HG03045 (cell line): ENCODE measurements around the gene TFEB.

Source experiments
- ATAC-seq: cut with Tn5 transposase; IDR thresholded peaks from one replicate; pipeline ENCODE4 v1.9.1; 2021; ENCODE audit warnings: mild to moderate bottlenecking, moderate library complexity; ENCODE audit not compliant: unreplicated experiment

TFEB gene

GRCh38 chr6:41735427-41736185 lies at the start of gene TFEB:
Gene TFEB, minus strand, starts transcription at chr6:41735608. Its CDS starts 44,395 bp downstream, at chr6:41691213.
- ATAC-seq: peak; percentile 47

- ATAC-seq: no peak
These were observed 49.3 kb upstream of the TFEB start for GRCh38 chr6:41784581-41785171.

DNA sequence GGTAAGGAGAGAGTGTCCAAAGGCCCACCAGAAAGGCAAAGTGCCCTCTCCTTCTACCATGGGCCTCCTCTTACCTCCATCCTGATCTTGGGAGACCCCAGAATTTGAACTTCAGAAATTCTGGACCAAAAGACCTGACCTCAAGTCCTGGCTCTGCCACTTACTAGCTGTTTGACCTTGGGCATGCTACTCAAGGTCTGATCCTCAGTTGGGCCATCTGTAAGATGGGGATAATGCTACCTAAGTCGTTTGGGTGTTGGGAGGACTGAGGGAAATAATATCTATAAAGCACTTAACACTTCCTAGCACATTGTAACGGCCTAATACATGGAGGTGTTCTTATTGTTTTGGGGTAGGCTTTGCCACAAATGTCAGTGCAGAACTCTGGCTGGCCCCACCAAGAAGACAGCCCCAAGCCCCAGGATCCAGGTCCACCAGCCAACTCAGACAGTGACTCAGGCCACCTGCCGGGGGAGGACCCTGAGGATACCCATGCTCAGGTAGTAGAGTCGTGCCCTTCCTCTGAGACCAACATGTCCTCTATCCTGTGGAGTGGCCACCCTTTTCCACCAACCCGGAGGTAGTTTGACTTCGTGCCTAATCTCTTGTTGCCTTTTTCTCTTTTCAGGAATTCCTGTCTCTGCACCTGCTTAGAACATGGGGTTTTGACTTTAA lies 47.8 kb upstream of the TFEB start:
- ATAC-seq: no peak

DNA sequence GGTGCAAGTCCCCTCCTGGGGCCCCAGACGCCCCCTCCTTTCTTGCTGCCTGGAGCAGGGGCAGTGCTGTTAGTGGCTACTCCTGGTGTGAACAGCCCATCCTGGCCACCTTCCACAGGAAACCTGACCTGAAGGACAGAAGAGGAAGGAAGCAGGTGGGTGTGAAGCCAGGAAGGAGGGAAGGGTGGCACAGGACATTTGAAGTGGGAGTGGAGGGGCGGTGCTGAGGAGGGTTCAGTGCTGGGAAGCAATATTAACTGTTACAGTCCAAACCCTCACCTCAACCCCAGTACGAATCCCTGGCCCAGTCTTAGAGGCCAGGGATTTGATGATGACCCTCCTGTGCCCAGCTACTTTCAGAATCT lies 45.9 kb upstream of the TFEB start:
- no peak for ATAC-seq

GRCh38 chr6:41780551-41781365 lies 45.4 kb upstream of the TFEB start, which contains the start of gene PRICKLE4:
Gene PRICKLE4, plus strand, starts transcription at chr6:41780782. Its CDS starts 2,692 bp downstream, at chr6:41783474.
- ATAC-seq: no peak

- peak; percentile 92 for ATAC-seq
These were observed 44.6 kb upstream of the TFEB start, which contains the start of gene FRS3 for GRCh38 chr6:41779788-41780550. Gene FRS3, minus strand, starts transcription at chr6:41779900. Its CDS starts 2,913 bp downstream, at chr6:41776987.

GRCh38 chr6:41779336-41779735 lies 43.9 kb upstream of the TFEB start:
- peak; percentile 19 for ATAC-seq

DNA sequence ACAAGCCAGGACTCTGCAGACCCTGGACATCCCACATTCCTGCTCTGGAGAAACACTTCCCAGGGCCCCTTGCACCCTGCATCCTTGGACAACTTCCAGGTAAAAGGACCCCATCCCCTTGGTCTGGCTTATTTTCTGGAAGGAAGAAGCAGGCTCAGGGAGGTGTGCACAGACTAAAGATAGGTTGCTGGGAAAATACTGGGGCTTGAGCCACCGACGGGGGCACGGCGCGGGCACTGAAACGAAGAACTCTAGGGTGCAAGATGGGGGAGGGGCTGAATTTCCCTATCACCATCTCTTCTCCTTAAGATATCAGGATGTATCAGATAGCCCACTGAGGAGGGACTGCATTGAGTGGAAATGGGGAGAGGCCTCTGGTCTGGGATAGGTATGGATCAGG lies 43.5 kb upstream of the TFEB start:
- no peak for ATAC-seq

DNA sequence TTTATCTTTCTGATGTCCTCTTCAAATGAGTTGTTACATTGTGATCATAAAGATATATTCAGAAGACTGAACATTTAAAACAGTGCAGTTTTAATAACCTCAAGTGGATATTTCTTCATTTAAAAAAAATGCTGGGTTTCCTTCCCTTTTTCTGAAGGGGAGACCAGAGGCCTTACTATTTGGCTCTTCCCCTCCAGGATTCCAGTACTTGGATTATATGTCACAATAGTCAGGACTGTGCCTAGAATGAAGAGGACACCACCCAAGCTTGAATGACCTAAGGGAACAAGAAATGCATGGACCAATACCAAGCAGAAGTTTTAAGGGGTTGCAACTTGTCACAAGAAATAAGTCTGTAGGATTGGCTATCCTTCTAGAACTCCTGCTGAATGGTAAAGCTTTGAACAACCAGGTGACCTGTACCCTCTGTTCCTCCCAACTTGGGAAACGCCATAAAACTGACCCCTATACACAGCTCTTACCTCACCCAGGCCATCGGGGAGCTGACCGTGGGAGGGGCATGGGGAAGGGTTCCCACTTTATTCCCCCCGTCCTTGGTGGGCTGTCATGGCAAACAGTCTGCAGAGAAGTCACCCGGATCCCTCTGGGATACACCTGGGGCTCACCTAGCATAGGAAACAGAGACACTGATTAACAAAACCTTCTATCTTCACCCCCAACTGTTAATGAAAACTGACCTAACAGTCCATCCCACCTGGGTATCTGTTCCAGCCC lies 42.3 kb upstream of the TFEB start:
- ATAC-seq: no peak

DNA sequence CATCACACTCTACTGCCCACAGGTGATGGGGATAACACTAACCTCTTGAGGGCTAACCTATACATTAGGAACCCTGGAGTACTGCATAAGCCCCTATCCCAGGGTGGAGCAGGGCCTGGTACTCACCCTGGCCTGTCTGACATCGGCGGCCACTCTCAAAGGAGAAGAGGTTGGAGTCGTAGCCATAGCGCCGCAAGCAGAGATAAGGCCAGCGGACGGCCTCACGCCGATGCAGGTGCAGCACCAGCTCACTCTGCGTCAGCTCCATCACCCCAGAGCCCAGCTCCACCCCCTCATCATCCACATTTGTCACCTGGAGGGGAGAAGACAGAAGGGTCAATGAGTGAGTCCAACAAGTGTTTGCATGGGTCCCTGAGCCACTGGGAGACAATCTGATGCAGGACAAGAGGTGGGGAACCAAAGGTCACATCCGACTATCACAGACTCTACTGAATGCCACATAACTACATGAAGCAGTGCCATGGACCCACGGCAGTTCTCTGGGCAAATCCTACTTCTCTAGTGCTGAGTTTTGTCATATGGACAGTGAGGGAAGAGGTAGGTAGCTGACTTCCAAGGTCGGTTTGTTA lies 40.0 kb upstream of the TFEB start:
- ATAC-seq: no peak

DNA sequence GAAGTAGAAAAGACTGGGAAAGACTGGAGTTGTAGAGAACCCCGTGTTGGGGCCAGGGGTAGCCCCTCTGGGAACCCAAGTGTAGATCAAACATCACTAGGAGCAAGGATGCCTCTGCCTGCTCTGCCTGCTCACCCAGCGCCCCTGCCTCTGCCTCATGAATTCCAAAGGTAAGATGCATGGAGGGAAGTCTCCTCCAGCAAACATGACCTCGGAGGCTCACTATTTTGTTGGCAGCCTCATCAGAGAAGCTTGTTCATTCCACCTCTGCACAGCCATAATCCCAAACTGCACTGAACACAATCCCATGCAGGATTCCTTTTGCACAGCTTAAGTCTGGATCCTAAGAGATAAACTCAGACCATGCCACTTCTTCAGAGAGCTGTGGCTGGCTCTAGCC lies 39.4 kb upstream of the TFEB start:
- no peak for ATAC-seq

GRCh38 chr6:41771058-41771983 lies 35.9 kb upstream of the TFEB start:
- ATAC-seq: no peak

- ATAC-seq: no peak
These were observed 35.1 kb upstream of the TFEB start for GRCh38 chr6:41770381-41771057.

DNA sequence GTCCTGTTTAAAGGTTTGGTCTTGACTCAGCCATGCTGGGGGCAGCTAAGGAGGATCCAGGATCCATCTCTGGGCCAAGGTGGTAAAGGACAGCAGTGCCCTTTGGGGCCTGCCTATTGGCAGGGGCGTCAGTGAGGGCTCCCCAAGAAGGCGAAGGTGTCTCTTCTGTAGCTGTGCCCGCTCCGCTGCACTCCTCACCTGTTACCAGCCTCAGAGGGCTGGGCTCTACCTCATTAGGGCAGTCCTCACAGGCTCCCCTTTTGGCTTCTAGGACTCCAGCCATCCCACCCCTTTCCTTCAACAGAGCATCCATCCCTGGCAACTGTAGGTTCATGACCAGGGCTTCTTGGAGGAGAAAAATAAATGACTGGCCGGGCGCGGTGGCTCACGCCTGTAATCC lies 34.0 kb upstream of the TFEB start:
- ATAC-seq: no peak

- no peak for ATAC-seq
These were observed 33.3 kb upstream of the TFEB start for GRCh38 chr6:41768545-41769308.

DNA sequence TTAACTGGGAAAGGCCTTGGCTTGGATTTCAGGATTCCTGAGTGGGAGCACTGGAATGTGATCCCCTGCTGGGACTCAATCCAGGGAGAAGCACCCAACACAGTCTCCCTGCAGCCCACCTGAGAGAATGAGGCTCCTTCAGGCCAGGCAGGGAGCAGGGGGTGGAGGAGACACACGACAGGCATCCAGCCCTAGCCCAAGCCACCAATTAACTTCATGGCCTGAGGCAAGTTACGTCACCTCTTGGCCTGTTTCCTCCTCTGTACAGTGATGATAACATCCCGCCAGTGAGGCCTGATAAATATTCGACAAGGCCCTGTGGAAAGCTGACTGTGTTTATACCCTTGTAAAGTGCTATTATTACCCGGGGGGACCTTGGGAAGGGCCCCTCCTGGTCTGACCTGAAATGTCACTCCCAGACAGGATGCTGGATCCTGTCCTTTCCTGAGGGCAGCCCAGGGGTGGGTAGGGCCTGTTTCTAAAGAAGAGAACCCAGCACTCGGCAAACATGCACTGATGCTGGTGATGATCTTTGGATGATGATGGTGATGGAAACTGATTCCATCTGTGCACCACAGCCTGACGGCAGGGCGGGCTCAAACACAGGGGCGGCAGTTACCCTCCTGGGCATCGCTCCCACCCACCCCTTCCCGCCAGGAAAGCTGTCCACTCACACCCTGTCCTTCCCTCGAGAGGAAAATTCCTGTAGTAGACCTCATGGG lies 31.9 kb upstream of the TFEB start:
- no peak for ATAC-seq
